DOHH2 (cell line): ENCODE data around the gene MYD88.

Experiments used
- CTCF ChIP-seq: fragments of 200-600 bp; sonication (generic); IDR thresholded peaks from one replicate; pipeline ENCODE4 v1.5.1; 2014; ENCODE audit warnings: antibody characterized with exemption, mild to moderate bottlenecking, low read depth, low read length; ENCODE audit not compliant: poor library complexity, severe bottlenecking
- EZH2phosphoT487 ChIP-seq: fragments of 200-600 bp; sonication (generic); IDR thresholded peaks from 2 replicates; pipeline ENCODE4 v1.6.1; 2017; ENCODE audit warnings: borderline replicate concordance, mild to moderate bottlenecking, antibody characterized with exemption, low read length, moderate library complexity, mixed read lengths

GRCh38 chr3:38105525-38105924 lies 32.9 kb upstream of the MYD88 start:
- no peak for TF ChIP-seq CTCF
- no peak for TF ChIP-seq EZH2phosphoT487
